Skeletal muscle tissue (tissue), 4 donors: ENCODE measurements around the gene SLC28A1. TPM values are rescaled to one million over a fixed set of nuclear protein-coding genes. Genes with fewer than 3 reads are reported as not detected.

Experiments
- H3K27ac ChIP-seq: one replicate; pipeline ENCODE4 v1.7.0; 2013; ENCODE audit warnings: mild to moderate bottlenecking, low read depth, low read length, inconsistent platforms
- H3K27me3 ChIP-seq, 3 donors: one replicate each; pipeline ENCODE4 v1.7.0; 2013; ENCODE audit warnings: low read length in 3 of 3; ENCODE audit not compliant: control insufficient read depth in 3 of 3, insufficient read depth in 3 of 3
- H3K36me3 ChIP-seq, 3 donors: one replicate each; pipeline ENCODE4 v1.7.0; 2013; ENCODE audit warnings: low read length in 3 of 3; ENCODE audit not compliant: control insufficient read depth in 3 of 3, insufficient read depth in 3 of 3
- H3K4me1 ChIP-seq, 3 donors: one replicate each; pipeline ENCODE4 v1.7.0; 2013; ENCODE audit warnings: low read length in 3 of 3, mild to moderate bottlenecking in 3 of 3; ENCODE audit not compliant: control insufficient read depth in 3 of 3, insufficient read depth in 3 of 3
- H3K4me3 ChIP-seq, 3 donors: one replicate each; pipeline ENCODE4 v1.7.0; 2013; ENCODE audit warnings: low read length in 3 of 3
- H3K9ac ChIP-seq, 3 donors: one replicate each; pipeline ENCODE4 v1.7.0; 2013; ENCODE audit warnings: low read length in 3 of 3, mild to moderate bottlenecking in 3 of 3, moderate library complexity in 2 of 3, low read depth in 1 of 3
- H3K9me3 ChIP-seq, 3 donors: one replicate each; pipeline ENCODE4 v1.7.0; 2013; ENCODE audit warnings: low read length in 3 of 3; ENCODE audit not compliant: control insufficient read depth in 3 of 3
- total RNA-seq: library from RNA; depleted of rRNA; stranded (reverse); fragments of >200 nt; gene quantifications from one replicate; pipeline ENCODE4 v1.2.3, GENCODE V29; 2014
- donor health status: Osteomylitis.

The SLC28A1 gene
- total RNA-seq, 1 donor from 2014 or later: 0.52 TPM

GRCh38 chr15:84880822-84881519 lies 3.5 kb upstream of the SLC28A1 start:
- Histone ChIP-seq H3K4me1 (peaks cover 5 to 19% (median 15%) of the 10 kb centered on the region in 3 donors), H3K9ac (no peak overlapping the region), H3K27me3 (no peaks in the 10 kb centered on the region), H3K4me3 (no peak overlapping the region), H3K27ac (no peak overlapping the region), H3K36me3 (no peaks in the 10 kb centered on the region), H3K9me3 (no peaks in the 10 kb centered on the region)

GRCh38 chr15:84881520-84881830 lies 3.0 kb upstream of the SLC28A1 start:
- Histone ChIP-seq H3K36me3 (no peaks in the 10 kb centered on the region), H3K4me3 (no peak overlapping the region), H3K9ac (no peak overlapping the region), H3K27ac (no peak overlapping the region), H3K9me3 (no peaks in the 10 kb centered on the region), H3K4me1 (peaks cover 5 to 19% (median 15%) of the 10 kb centered on the region in 3 donors), H3K27me3 (no peaks in the 10 kb centered on the region)

- no peaks in the 10 kb centered on the region for H3K9me3 ChIP-seq
- H3K4me1 ChIP-seq: peaks cover 5 to 18% (median 16%) of the 10 kb centered on the region in 3 donors
- H3K36me3 ChIP-seq: no peaks in the 10 kb centered on the region
- H3K4me3 ChIP-seq: no peak overlapping the region
- H3K27ac ChIP-seq: no peak overlapping the region
- H3K27me3 ChIP-seq: no peaks in the 10 kb centered on the region
- no peak overlapping the region for H3K9ac ChIP-seq
Measured at GRCh38 chr15:84883466-84883865, 996 bp upstream of the SLC28A1 start.

GRCh38 chr15:84885801-84886200 lies 1.3 kb downstream of the SLC28A1 start:
- H3K27me3 ChIP-seq: no peaks in the 10 kb centered on the region
- no peak overlapping the region for H3K27ac ChIP-seq
- H3K9me3 ChIP-seq: no peaks in the 10 kb centered on the region
- peaks cover 5 to 12% (median 7%) of the 10 kb centered on the region in 3 donors for H3K4me1 ChIP-seq
- H3K9ac ChIP-seq: no peak overlapping the region
- H3K4me3 ChIP-seq: no peak overlapping the region
- H3K36me3 ChIP-seq: no peaks in the 10 kb centered on the region

- Histone ChIP-seq H3K9me3 (no peaks in the 10 kb centered on the region), H3K27ac (no peak overlapping the region), H3K4me3 (no peak overlapping the region), H3K36me3 (no peaks in the 10 kb centered on the region), H3K27me3 (no peaks in the 10 kb centered on the region), H3K4me1 (peaks cover 5 to 12% (median 7%) of the 10 kb centered on the region in 3 donors), H3K9ac (no peak overlapping the region)
Measured at GRCh38 chr15:84886211-84886983, 1.9 kb downstream of the SLC28A1 start.

GRCh38 chr15:84886984-84887299 lies 2.5 kb downstream of the SLC28A1 start:
- H3K27ac ChIP-seq: no peak overlapping the region
- no peaks in the 10 kb centered on the region for H3K27me3 ChIP-seq
- H3K36me3 ChIP-seq: no peaks in the 10 kb centered on the region
- no peaks in the 10 kb centered on the region for H3K9me3 ChIP-seq
- H3K4me1 ChIP-seq: peaks cover 5 to 12% (median 7%) of the 10 kb centered on the region in 3 donors
- H3K9ac ChIP-seq: no peak overlapping the region
- no peak overlapping the region for H3K4me3 ChIP-seq

- Histone ChIP-seq H3K36me3 (no peaks in the 10 kb centered on the region), H3K4me1 (peaks cover 5 to 12% (median 7%) of the 10 kb centered on the region in 3 donors), H3K9ac (no peak overlapping the region), H3K9me3 (no peaks in the 10 kb centered on the region), H3K4me3 (no peak overlapping the region), H3K27ac (no peak overlapping the region), H3K27me3 (no peaks in the 10 kb centered on the region)
Measured at GRCh38 chr15:84887938-84888337, 3.5 kb downstream of the SLC28A1 start.

- Histone ChIP-seq H3K9ac (no peak overlapping the region), H3K36me3 (no peaks in the 10 kb centered on the region), H3K4me1 (peaks cover 5 to 12% (median 7%) of the 10 kb centered on the region in 3 donors), H3K27me3 (no peaks in the 10 kb centered on the region), H3K27ac (no peak overlapping the region), H3K9me3 (no peaks in the 10 kb centered on the region), H3K4me3 (no peak overlapping the region)
Measured at GRCh38 chr15:84888639-84889038, 4.2 kb downstream of the SLC28A1 start.

GRCh38 chr15:84889313-84889990 lies 5.0 kb downstream of the SLC28A1 start:
- H3K27ac ChIP-seq: no peak overlapping the region
- H3K9ac ChIP-seq: no peak overlapping the region
- H3K4me3 ChIP-seq: no peak overlapping the region
- peaks cover 3 to 5% (median 3%) of the 10 kb centered on the region in 3 donors for H3K4me1 ChIP-seq
- no peaks in the 10 kb centered on the region for H3K27me3 ChIP-seq
- H3K36me3 ChIP-seq: no peaks in the 10 kb centered on the region
- H3K9me3 ChIP-seq: no peaks in the 10 kb centered on the region
